Measurements from ENCODE around the gene PLCB4. TPM values are rescaled to one million over a fixed set of nuclear protein-coding genes. Genes with fewer than 3 reads are reported as not detected.

The PLCB4 gene
- total RNA-seq, 4 donors from 2014 or later = 4.4 to 11.5 (median 8.7) TPM

- TF ChIP-seq CTCF (IDR thresholded peaks at IDR 0.05; ENCODE audit: low read depth) = no peak
Observed at GRCh38 chr20:9339708-9340107, 270.8 kb downstream of the PLCB4 start.

- TF ChIP-seq CTCF (IDR thresholded peaks at IDR 0.05; ENCODE audit: low read depth) = no peak
Observed at GRCh38 chr20:9342651-9343050, 273.8 kb downstream of the PLCB4 start.

- TF ChIP-seq CTCF (IDR thresholded peaks at IDR 0.05; ENCODE audit: low read depth) = no peak
Observed at GRCh38 chr20:9344083-9344920, 275.4 kb downstream of the PLCB4 start.

GRCh38 chr20:9348316-9348715 lies 279.4 kb downstream of the PLCB4 start:
- no peak for TF ChIP-seq CTCF (IDR thresholded peaks at IDR 0.05; ENCODE audit: low read depth)

GRCh38 chr20:9348747-9349146 lies 279.9 kb downstream of the PLCB4 start:
- no peak for TF ChIP-seq CTCF (IDR thresholded peaks at IDR 0.05; ENCODE audit: low read depth)

GRCh38 chr20:9349249-9349648 lies 280.4 kb downstream of the PLCB4 start:
- no peak for TF ChIP-seq CTCF (IDR thresholded peaks at IDR 0.05; ENCODE audit: low read depth)

GRCh38 chr20:9352739-9353138 lies 283.9 kb downstream of the PLCB4 start:
- no peak for TF ChIP-seq CTCF (IDR thresholded peaks at IDR 0.05; ENCODE audit: low read depth)
